ENCODE measurements around the gene SLC35F6. TPM values are rescaled to one million over a fixed set of nuclear protein-coding genes. Genes with fewer than 3 reads are reported as not detected.

SLC35F6 gene
- total RNA-seq, 1 experiment from 2014 or later, result 33.9 TPM

DNA sequence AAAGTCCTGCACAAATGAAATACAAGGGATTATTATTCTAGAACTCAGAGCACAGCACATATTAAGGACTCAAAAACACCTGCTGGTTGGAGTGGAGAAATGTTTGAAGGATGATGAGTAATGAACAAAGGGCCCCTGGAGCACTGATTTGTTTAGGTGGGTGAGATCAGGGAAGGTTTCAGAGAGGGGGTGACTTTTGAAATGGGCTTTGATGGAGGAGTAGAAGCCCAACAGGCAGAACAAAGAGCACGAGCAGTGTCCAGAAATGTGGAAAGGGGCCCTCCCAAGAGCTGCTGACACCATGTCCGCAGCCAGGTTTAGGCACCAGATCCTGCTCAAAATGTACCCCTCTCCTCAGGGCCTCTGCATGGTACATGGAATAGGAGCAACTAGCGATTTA lies 47.7 kb upstream of the SLC35F6 start:
- H3K4me1 ChIP-seq (ENCODE audit: insufficient read depth, low read length), result peaks cover 12% of the 10 kb centered on the region
- no peaks in the 10 kb centered on the region for H3K27me3 ChIP-seq (ENCODE audit: low read length)
- ChIA-PET CTCF (no interaction called here), POLR2A (ENCODE audit: unreplicated experiment) (no interaction called here)
- no peaks in the 10 kb centered on the region for H3K36me3 ChIP-seq (ENCODE audit: low read depth, low read length)
- no peaks in the 10 kb centered on the region for H4K20me1 ChIP-seq (ENCODE audit: low read length)
- H3K4me2 ChIP-seq (ENCODE audit: low read length), result no peak overlapping the region
- no peaks in the 10 kb centered on the region for H3K79me2 ChIP-seq (ENCODE audit: low read length)
- no peaks in the 10 kb centered on the region for H3K9me3 ChIP-seq (ENCODE audit: low read length)
- H3K27ac ChIP-seq (ENCODE audit: low read length), result no peak overlapping the region
- H3K9me2 ChIP-seq (replicated peaks; ENCODE audit: low read length), result no peaks in the 10 kb centered on the region
- TF ChIP-seq EZH2 (IDR thresholded peaks at IDR 0.05; ENCODE audit: low read length, unreplicated experiment), result no peak
- TF ChIP-seq, protein P1, sequence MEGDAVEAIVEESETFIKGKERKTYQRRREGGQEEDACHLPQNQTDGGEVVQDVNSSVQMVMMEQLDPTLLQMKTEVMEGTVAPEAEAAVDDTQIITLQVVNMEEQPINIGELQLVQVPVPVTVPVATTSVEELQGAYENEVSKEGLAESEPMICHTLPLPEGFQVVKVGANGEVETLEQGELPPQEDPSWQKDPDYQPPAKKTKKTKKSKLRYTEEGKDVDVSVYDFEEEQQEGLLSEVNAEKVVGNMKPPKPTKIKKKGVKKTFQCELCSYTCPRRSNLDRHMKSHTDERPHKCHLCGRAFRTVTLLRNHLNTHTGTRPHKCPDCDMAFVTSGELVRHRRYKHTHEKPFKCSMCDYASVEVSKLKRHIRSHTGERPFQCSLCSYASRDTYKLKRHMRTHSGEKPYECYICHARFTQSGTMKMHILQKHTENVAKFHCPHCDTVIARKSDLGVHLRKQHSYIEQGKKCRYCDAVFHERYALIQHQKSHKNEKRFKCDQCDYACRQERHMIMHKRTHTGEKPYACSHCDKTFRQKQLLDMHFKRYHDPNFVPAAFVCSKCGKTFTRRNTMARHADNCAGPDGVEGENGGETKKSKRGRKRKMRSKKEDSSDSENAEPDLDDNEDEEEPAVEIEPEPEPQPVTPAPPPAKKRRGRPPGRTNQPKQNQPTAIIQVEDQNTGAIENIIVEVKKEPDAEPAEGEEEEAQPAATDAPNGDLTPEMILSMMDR (conservative IDR thresholded peaks at IDR 0.05; ENCODE audit: low read depth, low read length), result no peak
- no peak for TF ChIP-seq EZH2phosphoT487 (IDR thresholded peaks at IDR 0.05; ENCODE audit: borderline replicate concordance, low read length)
- H3F3A ChIP-seq (ENCODE audit: low read length, unreplicated experiment), result no peaks in the 10 kb centered on the region
- ATAC-seq (no peak), DNase-seq (no peak)
- no peak overlapping the region for H3K4me3 ChIP-seq (ENCODE audit: low read length)
- H2AFZ ChIP-seq (ENCODE audit: low read length), result no peak overlapping the region
- intact Hi-C loops (cut with micrococcal nuclease), result no loop called here
- H3K9ac ChIP-seq (ENCODE audit: low read length), result no peak overlapping the region
- no TSS peak for BruUV-seq (replicated peaks)

DNA sequence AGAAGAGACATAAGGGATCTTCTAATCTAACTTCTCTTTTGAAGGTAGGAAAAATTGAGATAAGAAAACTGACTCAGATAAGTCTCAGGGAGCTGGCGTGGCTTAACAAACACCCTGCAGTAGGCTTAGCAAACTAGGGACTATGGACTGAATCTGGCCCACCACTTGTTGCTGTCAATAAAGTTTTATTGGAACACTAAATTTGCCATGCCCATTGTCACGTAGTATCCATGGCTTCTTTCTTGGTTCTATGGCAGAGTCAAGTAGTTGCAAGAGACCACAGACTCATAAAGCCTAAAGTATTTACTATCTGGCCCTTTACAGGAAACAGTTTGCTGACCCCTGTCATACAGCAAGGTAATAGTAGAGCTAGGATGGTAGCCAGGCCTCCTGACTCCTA lies 47.3 kb upstream of the SLC35F6 start:
- Histone ChIP-seq H4K20me1 (ENCODE audit: low read length) (no peaks in the 10 kb centered on the region), H3K9me2 (replicated peaks; ENCODE audit: low read length) (no peaks in the 10 kb centered on the region), H3K79me2 (ENCODE audit: low read length) (no peaks in the 10 kb centered on the region), H3K9ac (ENCODE audit: low read length) (no peak overlapping the region), H3K4me2 (ENCODE audit: low read length) (no peak overlapping the region), H3F3A (ENCODE audit: low read length, unreplicated experiment) (no peaks in the 10 kb centered on the region), H2AFZ (ENCODE audit: low read length) (no peak overlapping the region), H3K27me3 (ENCODE audit: low read length) (no peaks in the 10 kb centered on the region), H3K9me3 (ENCODE audit: low read length) (no peaks in the 10 kb centered on the region), H3K36me3 (ENCODE audit: low read depth, low read length) (no peaks in the 10 kb centered on the region), H3K27ac (ENCODE audit: low read length) (no peak overlapping the region), H3K4me1 (ENCODE audit: insufficient read depth, low read length) (peaks cover 16% of the 10 kb centered on the region), H3K4me3 (ENCODE audit: low read length) (no peak overlapping the region)
- ChIA-PET POLR2A (ENCODE audit: unreplicated experiment) (no interaction called here), CTCF (no interaction called here)
- TF ChIP-seq EZH2 (IDR thresholded peaks at IDR 0.05; ENCODE audit: low read length, unreplicated experiment), result no peak
- TF ChIP-seq, protein P1 (conservative IDR thresholded peaks at IDR 0.05; ENCODE audit: low read depth, low read length), result no peak
- no peak for TF ChIP-seq EZH2phosphoT487 (IDR thresholded peaks at IDR 0.05; ENCODE audit: borderline replicate concordance, low read length)
- no peak for DNase-seq
- intact Hi-C loops (cut with micrococcal nuclease), result no loop called here
- no peak for ATAC-seq
- BruUV-seq (replicated peaks), result no TSS peak

DNA sequence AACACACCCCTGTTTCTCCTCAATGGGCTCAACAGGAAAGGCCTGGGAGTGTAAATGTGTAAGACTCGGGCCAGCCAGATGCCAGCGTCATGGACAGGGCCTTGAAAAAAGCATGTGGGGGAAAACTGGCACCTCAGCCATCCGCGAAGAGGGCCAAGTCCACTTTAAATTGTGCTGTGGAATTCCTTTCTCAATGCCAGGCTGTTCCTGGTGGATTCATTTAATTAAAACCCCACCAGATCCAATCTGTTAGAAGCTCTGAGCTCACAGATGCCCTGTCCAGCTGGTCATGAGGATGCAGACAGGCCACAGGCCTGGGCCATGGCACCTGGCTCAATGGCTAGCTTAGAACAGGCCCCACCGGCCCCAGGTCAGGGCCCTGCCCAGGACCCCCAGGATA lies 46.7 kb upstream of the SLC35F6 start:
- Histone ChIP-seq H3K36me3 (ENCODE audit: low read depth, low read length) (no peaks in the 10 kb centered on the region), H3K27me3 (ENCODE audit: low read length) (no peaks in the 10 kb centered on the region), H3K4me2 (ENCODE audit: low read length) (no peak overlapping the region), H4K20me1 (ENCODE audit: low read length) (no peaks in the 10 kb centered on the region), H2AFZ (ENCODE audit: low read length) (no peak overlapping the region), H3K4me1 (ENCODE audit: insufficient read depth, low read length) (peaks cover 18% of the 10 kb centered on the region), H3K9ac (ENCODE audit: low read length) (no peak overlapping the region), H3K79me2 (ENCODE audit: low read length) (no peaks in the 10 kb centered on the region), H3K9me3 (ENCODE audit: low read length) (no peaks in the 10 kb centered on the region), H3F3A (ENCODE audit: low read length, unreplicated experiment) (no peaks in the 10 kb centered on the region), H3K4me3 (ENCODE audit: low read length) (no peak overlapping the region), H3K9me2 (replicated peaks; ENCODE audit: low read length) (no peaks in the 10 kb centered on the region), H3K27ac (ENCODE audit: low read length) (no peak overlapping the region)
- TF ChIP-seq EZH2 (IDR thresholded peaks at IDR 0.05; ENCODE audit: low read length, unreplicated experiment), result no peak
- no peak for TF ChIP-seq EZH2phosphoT487 (IDR thresholded peaks at IDR 0.05; ENCODE audit: borderline replicate concordance, low read length)
- TF ChIP-seq, protein P1 (conservative IDR thresholded peaks at IDR 0.05; ENCODE audit: low read depth, low read length), result no peak
- no TSS peak for BruUV-seq (replicated peaks)
- ChIA-PET CTCF (no interaction called here), POLR2A (ENCODE audit: unreplicated experiment) (no interaction called here)
- intact Hi-C loops (cut with micrococcal nuclease), result no loop called here
- no peak for DNase-seq
- no peak for ATAC-seq
